Activated CD8-positive, alpha-beta T cell treated with anti-CD3 and anti-CD28 coated beads, Interleukin-2, amount 10 ng/mL, durations not matched to agents 7 days and 5 days (primary cell): ENCODE measurements around the gene EVC2. TPM values are rescaled to one million over a fixed set of nuclear protein-coding genes. Genes with fewer than 3 reads are reported as not detected.

ENCODE experiments used
- ATAC-seq: fragments of 150-1000 bp; cut with Tn5 transposase; one replicate; pipeline ENCODE4 v1.10.0; 2021; ENCODE audit warnings: moderate library complexity
- CTCF ChIA-PET: fragments of 350-600 bp; sonication (Branson Sonifier 250); formaldehyde crosslinking; loops from one replicate; lab custom pipeline; 2021; ENCODE audit warnings: antibody characterized with exemption; lab: Charles Lee
- POLR2A ChIA-PET: fragments of 350-600 bp; sonication (Branson Sonifier 250); formaldehyde crosslinking; loops from one replicate; lab custom pipeline; 2021; ENCODE audit warnings: antibody characterized with exemption; lab: Charles Lee
- DNase-seq: peaks from one replicate; pipeline ENCODE4 v3.0.0-alpha.2; 2020
- H3K27ac Mint-ChIP-seq: one replicate; pipeline ENCODE4 v1.8.0; 2021; ENCODE audit warnings: mild to moderate bottlenecking, mixed read lengths
- H3K27me3 Mint-ChIP-seq: one replicate; pipeline ENCODE4 v1.8.0; 2021; ENCODE audit warnings: low read depth, mixed read lengths
- H3K36me3 Mint-ChIP-seq: one replicate; pipeline ENCODE4 v1.8.0; 2021; ENCODE audit warnings: low read depth, mixed read lengths
- H3K4me1 Mint-ChIP-seq: one replicate; pipeline ENCODE4 v1.8.0; 2021; ENCODE audit warnings: low read depth, mixed read lengths
- H3K4me3 Mint-ChIP-seq: one replicate; pipeline ENCODE4 v1.8.0; 2021; ENCODE audit warnings: mild to moderate bottlenecking, mixed read lengths
- H3K9me3 Mint-ChIP-seq: one replicate; pipeline ENCODE4 v1.8.0; 2022; ENCODE audit warnings: mixed read lengths; ENCODE audit not compliant: insufficient read depth
- total RNA-seq, 2 experiments: library from RNA; stranded (reverse); gene quantifications; one replicate each; pipeline ENCODE4 v1.2.3, GENCODE V29; 2021

EVC2 gene
- total RNA-seq, 2 experiments from 2014 or later, result 1.1 to 1.3 TPM

- no peak for ATAC-seq
- CTCF ChIA-PET, result no interaction called here
- Mint-ChIP-seq H3K36me3 (no peaks in the 10 kb centered on the region), H3K27me3 (no peaks in the 10 kb centered on the region), H3K9me3 (no peaks in the 10 kb centered on the region), H3K4me3 (no peak overlapping the region), H3K4me1 (no peaks in the 10 kb centered on the region), H3K27ac (no peak overlapping the region)
- POLR2A ChIA-PET, result no interaction called here
- no peak for DNase-seq
Observed at GRCh38 chr4:5563856-5564255, 144.5 kb downstream of the EVC2 start.

DNA sequence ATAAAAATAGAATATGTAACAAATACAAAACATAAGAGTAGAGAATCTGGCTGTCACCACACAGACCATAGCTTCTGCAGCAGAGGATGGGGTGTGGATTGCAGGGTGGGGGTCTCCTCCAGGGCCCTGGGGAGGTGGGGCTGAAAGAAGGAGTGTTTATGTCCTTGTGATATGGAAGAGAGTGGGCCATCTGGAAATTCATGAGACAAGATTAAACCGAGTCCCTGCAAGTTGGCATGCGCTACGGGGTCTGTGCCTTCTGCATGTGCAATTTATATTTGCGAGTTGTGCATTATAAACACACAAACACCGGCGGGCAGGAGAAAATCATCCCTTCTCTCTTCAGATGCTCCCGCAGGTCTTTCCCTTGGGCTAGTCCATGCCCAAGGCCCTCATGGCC lies 145.9 kb downstream of the EVC2 start:
- H3K4me3 Mint-ChIP-seq, result no peak overlapping the region
- no peaks in the 10 kb centered on the region for H3K36me3 Mint-ChIP-seq
- no peak overlapping the region for H3K27ac Mint-ChIP-seq
- H3K27me3 Mint-ChIP-seq, result no peaks in the 10 kb centered on the region
- no peak for ATAC-seq
- no peaks in the 10 kb centered on the region for H3K9me3 Mint-ChIP-seq
- no peak for DNase-seq
- CTCF ChIA-PET, result no interaction called here
- POLR2A ChIA-PET, result no interaction called here
- no peaks in the 10 kb centered on the region for H3K4me1 Mint-ChIP-seq

DNA sequence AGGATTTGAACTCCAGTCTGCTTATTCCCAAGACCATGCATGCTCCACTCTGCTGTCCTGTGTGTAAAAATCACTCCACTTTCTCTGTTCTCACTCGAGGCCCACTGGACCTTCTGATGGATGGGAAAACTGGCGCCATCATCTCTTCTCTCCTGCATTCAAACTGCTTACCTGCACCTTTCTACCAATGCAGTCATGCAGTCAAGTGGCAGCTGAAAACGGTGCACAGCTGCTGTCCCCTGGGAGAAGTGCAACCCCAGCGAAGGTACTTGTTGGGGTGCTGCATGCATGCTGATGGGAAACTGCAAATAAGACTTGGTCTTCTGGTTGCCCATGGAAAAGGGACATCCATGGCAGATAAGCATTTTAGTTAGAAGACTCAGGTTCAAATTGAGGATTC lies 147.1 kb downstream of the EVC2 start:
- DNase-seq (no peak), ATAC-seq (no peak)
- POLR2A ChIA-PET, result no interaction called here
- Mint-ChIP-seq H3K4me1 (no peaks in the 10 kb centered on the region), H3K4me3 (no peak overlapping the region), H3K36me3 (no peaks in the 10 kb centered on the region), H3K27me3 (no peaks in the 10 kb centered on the region), H3K9me3 (no peaks in the 10 kb centered on the region), H3K27ac (no peak overlapping the region)
- CTCF ChIA-PET, result no interaction called here

DNA sequence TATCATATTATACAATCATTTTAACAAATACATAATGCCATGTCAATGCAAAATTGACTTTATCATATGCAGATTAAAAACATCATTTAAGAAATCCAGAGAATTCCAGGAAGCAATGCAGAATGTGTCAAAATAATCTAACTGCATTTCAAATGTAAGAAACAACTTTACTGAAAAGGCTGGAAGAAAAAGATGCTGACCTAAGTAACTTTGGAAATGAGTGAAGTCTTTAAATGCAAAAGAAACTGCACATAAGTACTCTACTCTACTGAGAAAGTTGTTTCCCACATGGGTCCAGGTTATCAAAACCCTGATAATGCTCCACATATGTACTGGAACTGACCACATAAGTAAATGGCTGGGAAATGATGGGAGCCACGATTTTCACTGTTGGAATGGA lies 149.9 kb downstream of the EVC2 start:
- DNase-seq (no peak), ATAC-seq (no peak)
- Mint-ChIP-seq H3K36me3 (no peaks in the 10 kb centered on the region), H3K4me3 (no peak overlapping the region), H3K27ac (no peak overlapping the region), H3K27me3 (no peaks in the 10 kb centered on the region), H3K4me1 (no peaks in the 10 kb centered on the region), H3K9me3 (no peaks in the 10 kb centered on the region)
- CTCF ChIA-PET, result no interaction called here
- POLR2A ChIA-PET, result no interaction called here

- Mint-ChIP-seq H3K36me3 (no peaks in the 10 kb centered on the region), H3K9me3 (peaks cover 4% of the 10 kb centered on the region)
- CTCF ChIA-PET, result no interaction called here
Observed at GRCh38 chr4:5554376-5554775, 154.0 kb downstream of the EVC2 start.

DNA sequence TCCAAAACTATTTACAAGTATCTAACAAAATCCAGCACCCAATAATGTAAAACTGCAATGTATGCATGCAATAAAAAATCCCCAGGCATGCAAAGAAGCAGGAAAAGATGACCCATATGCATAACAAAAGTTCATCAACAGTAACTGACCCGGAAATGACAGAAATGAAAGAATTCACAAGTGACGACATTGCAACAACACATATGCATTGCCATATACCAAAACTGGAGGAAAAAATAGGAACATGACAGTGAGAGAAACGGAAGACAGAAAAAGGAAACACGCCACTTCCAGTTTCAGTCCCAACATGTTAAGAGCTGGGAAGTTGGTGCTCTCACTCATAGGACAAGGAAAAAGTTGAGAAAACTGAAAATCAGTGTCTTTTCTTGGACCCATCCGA lies 154.6 kb downstream of the EVC2 start:
- DNase-seq, result no peak
- Mint-ChIP-seq H3K4me3 (no peak overlapping the region), H3K36me3 (no peaks in the 10 kb centered on the region), H3K27ac (no peak overlapping the region), H3K4me1 (no peaks in the 10 kb centered on the region), H3K9me3 (peaks cover 4% of the 10 kb centered on the region), H3K27me3 (no peaks in the 10 kb centered on the region)
- ChIA-PET POLR2A (no interaction called here), CTCF (no interaction called here)
- ATAC-seq, result no peak

More at GRCh38 chr4:5554376-5554775, 154.0 kb downstream of the EVC2 start:
- POLR2A ChIA-PET, result no interaction called here
- ATAC-seq (no peak), DNase-seq (no peak)
- no peak overlapping the region for H3K4me3 Mint-ChIP-seq
- H3K27me3 Mint-ChIP-seq, result no peaks in the 10 kb centered on the region
- no peaks in the 10 kb centered on the region for H3K4me1 Mint-ChIP-seq
- no peak overlapping the region for H3K27ac Mint-ChIP-seq

- ATAC-seq (no peak), DNase-seq (no peak)
- Mint-ChIP-seq H3K27me3 (no peaks in the 10 kb centered on the region), H3K36me3 (no peaks in the 10 kb centered on the region), H3K9me3 (peaks cover 4% of the 10 kb centered on the region), H3K4me3 (no peak overlapping the region), H3K27ac (no peak overlapping the region), H3K4me1 (no peaks in the 10 kb centered on the region)
- POLR2A ChIA-PET, result no interaction called here
- CTCF ChIA-PET, result no interaction called here
Observed at GRCh38 chr4:5552451-5552850, 155.9 kb downstream of the EVC2 start.

- H3K9me3 Mint-ChIP-seq, result peaks cover 4% of the 10 kb centered on the region
Observed at GRCh38 chr4:5547651-5548249, 160.6 kb downstream of the EVC2 start.

DNA sequence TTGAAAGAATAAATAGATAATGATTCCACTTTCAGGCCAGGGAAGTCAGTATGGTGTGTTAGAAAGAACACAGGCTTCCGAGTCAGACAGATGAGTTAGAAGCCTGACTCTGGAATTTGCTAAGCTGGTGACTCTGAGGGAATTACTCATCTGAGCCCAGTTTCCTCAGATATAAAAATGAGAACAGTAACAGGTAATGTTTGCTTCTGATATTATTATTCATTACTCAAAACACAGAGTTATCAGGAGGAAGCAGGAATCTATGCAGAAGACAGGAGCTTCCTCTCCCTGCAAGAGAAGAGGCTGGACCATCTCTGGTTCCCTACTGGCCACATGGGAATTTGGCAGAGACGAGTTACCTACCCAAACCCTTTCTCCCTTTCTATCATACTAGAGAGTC lies 163.1 kb downstream of the EVC2 start:
- no peak overlapping the region for H3K27ac Mint-ChIP-seq

More at GRCh38 chr4:5547651-5548249, 160.6 kb downstream of the EVC2 start:
- ATAC-seq (no peak), DNase-seq (no peak)
- H3K27me3 Mint-ChIP-seq, result no peaks in the 10 kb centered on the region
- no peak overlapping the region for H3K4me3 Mint-ChIP-seq
- no peaks in the 10 kb centered on the region for H3K4me1 Mint-ChIP-seq
- H3K27ac Mint-ChIP-seq, result no peak overlapping the region
- no peaks in the 10 kb centered on the region for H3K36me3 Mint-ChIP-seq
- POLR2A ChIA-PET, result no interaction called here
- CTCF ChIA-PET, result no interaction called here

GRCh38 chr4:5544762-5545161 lies 163.6 kb downstream of the EVC2 start:
- no peak overlapping the region for H3K27ac Mint-ChIP-seq
- no peaks in the 10 kb centered on the region for H3K9me3 Mint-ChIP-seq
- no peak overlapping the region for H3K4me3 Mint-ChIP-seq
- no peak for DNase-seq
- H3K4me1 Mint-ChIP-seq, result no peaks in the 10 kb centered on the region
- ATAC-seq, result no peak
- no peaks in the 10 kb centered on the region for H3K27me3 Mint-ChIP-seq
- H3K36me3 Mint-ChIP-seq, result no peaks in the 10 kb centered on the region
- POLR2A ChIA-PET, result no interaction called here
- CTCF ChIA-PET, result no interaction called here

More for the DNA sequence above, 163.1 kb downstream of the EVC2 start:
- no peaks in the 10 kb centered on the region for H3K9me3 Mint-ChIP-seq
- ATAC-seq (no peak), DNase-seq (no peak)
- no peak overlapping the region for H3K4me3 Mint-ChIP-seq
- no peaks in the 10 kb centered on the region for H3K4me1 Mint-ChIP-seq
- ChIA-PET POLR2A (no interaction called here), CTCF (no interaction called here)
- H3K27me3 Mint-ChIP-seq, result no peaks in the 10 kb centered on the region
- H3K36me3 Mint-ChIP-seq, result no peaks in the 10 kb centered on the region

DNA sequence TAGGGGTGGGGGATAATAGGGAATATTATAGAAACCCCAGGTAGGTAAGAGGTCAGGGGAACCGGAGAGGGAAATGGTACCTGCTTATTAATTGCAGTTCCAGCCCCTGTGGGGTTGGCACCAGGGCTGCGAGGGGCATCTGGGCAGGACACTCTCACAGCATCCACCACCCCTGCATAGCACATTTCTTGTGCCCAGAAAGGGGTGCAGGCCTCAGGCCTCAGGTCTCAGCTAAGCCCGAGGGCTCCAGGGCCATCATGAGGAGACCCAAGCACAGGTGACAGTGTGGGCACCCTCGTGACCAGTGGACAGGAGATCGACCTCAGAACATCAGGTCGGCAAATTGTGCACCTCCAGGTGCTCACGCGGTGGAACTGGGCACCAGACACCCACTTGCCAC lies 164.7 kb downstream of the EVC2 start:
- ATAC-seq (no peak), DNase-seq (no peak)
- no peaks in the 10 kb centered on the region for H3K4me1 Mint-ChIP-seq
- CTCF ChIA-PET, result no interaction called here
- no peaks in the 10 kb centered on the region for H3K36me3 Mint-ChIP-seq
- no peaks in the 10 kb centered on the region for H3K27me3 Mint-ChIP-seq
- POLR2A ChIA-PET, result no interaction called here
- no peak overlapping the region for H3K4me3 Mint-ChIP-seq
- H3K9me3 Mint-ChIP-seq, result no peaks in the 10 kb centered on the region
- no peak overlapping the region for H3K27ac Mint-ChIP-seq

DNA sequence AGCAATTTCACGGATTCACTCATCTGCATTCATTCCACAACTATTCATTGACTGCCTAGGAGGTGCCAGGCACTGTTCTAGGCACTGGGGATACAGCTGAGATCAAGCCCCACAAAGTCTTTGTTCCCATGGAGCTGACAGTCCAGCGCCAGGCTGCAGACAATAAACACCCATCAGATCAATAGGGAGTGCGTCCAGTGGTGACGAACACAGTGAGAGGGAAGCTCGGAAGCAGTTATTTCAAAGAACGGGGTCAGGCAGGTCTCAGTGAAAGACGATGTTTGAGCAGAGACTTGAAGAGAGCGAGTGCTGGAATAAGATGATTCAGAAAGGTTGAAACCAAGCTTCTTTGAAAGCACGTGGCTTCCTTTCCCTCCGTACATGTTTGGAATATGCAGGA lies 167.2 kb downstream of the EVC2 start:
- Mint-ChIP-seq H3K9me3 (no peaks in the 10 kb centered on the region), H3K27ac (no peak overlapping the region)
- POLR2A ChIA-PET, result no interaction called here

DNA sequence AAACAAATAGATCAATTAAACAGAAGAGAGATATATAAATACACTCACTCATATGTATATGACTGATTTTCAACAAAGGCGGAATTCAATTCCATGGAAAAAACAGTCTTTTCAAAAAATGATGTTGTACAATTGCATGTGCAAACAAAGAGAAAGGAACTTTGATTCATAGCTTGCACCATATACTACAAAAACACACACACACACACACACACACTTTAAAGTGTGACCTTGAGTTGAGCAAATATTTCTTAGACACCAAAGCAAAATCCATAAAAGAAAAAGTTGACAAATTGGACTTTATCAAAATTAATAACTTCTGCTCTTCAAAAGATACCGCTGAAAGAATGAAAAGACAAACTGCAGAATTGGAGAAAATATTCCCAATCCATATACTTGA lies 168.8 kb downstream of the EVC2 start:
- no peaks in the 10 kb centered on the region for H3K27me3 Mint-ChIP-seq
- H3K4me3 Mint-ChIP-seq, result no peak overlapping the region
- H3K9me3 Mint-ChIP-seq, result no peaks in the 10 kb centered on the region

More for the DNA sequence above, 167.2 kb downstream of the EVC2 start:
- Mint-ChIP-seq H3K27me3 (no peaks in the 10 kb centered on the region), H3K4me1 (no peaks in the 10 kb centered on the region), H3K36me3 (no peaks in the 10 kb centered on the region), H3K4me3 (no peak overlapping the region)
- no peak for DNase-seq
- ATAC-seq, result no peak
- CTCF ChIA-PET, result no interaction called here

More for the DNA sequence above, 168.8 kb downstream of the EVC2 start:
- CTCF ChIA-PET, result no interaction called here
- Mint-ChIP-seq H3K36me3 (no peaks in the 10 kb centered on the region), H3K4me1 (no peaks in the 10 kb centered on the region), H3K27ac (no peak overlapping the region)
- DNase-seq, result no peak
- POLR2A ChIA-PET, result no interaction called here
- ATAC-seq, result no peak
